Mucosa of descending colon (tissue), 3 donors: ENCODE results near the gene ECI2. TPM values are rescaled to one million over a fixed set of nuclear protein-coding genes. Genes with fewer than 3 reads are reported as not detected.

Experiments used
- ATAC-seq: fragments of 200-7000 bp; cut with Tn5 transposase; one replicate; pipeline ENCODE4 v1.9.1; 2020; ENCODE audit warnings: mild to moderate bottlenecking, moderate library complexity
- DNase-seq, 3 donors: peaks; one replicate each; pipeline ENCODE4 v3.0.0-alpha.2; 2020
- H3K36me3 ChIP-seq: fragments of 200-600 bp; one replicate; pipeline ENCODE4 v1.8.0; 2021; ENCODE audit warnings: low read depth, mild to moderate bottlenecking
- H3K4me1 ChIP-seq: fragments of 200-600 bp; one replicate; pipeline ENCODE4 v1.8.0; 2021; ENCODE audit warnings: low read depth, mild to moderate bottlenecking
- H3K4me3 ChIP-seq: fragments of 200-600 bp; one replicate; pipeline ENCODE4 v1.8.0; 2021; ENCODE audit warnings: mild to moderate bottlenecking
- H3K9me3 ChIP-seq: fragments of 200-600 bp; one replicate; pipeline ENCODE4 v1.8.0; 2021; ENCODE audit warnings: mild to moderate bottlenecking
- intact Hi-C, 2 donors: fragments of 100-400 bp; cut with DNase I in 1 of 2; cut with micrococcal nuclease in 1 of 2; formaldehyde crosslinking; loops; one replicate each; pipeline versions ENCODE4 v1.11.0 to v1.11.1; 2022; cut with DNase I, micrococcal nuclease
- total RNA-seq, 3 donors: library from RNA; stranded (reverse); fragmentation: NEBNext Ultra II Directional in 2 of 3; extraction: Animal tissue kit (Norgen Biotek cat#: 25700) in 2 of 3; gene quantifications; one replicate each; pipeline versions ENCODE4 v1.2.1 to v1.2.4, GENCODE V29; 2021 to 2023
- TF ChIP-seq, protein P1 (sequence below): fragments of 200-600 bp; IDR thresholded peaks from one replicate; pipeline ENCODE4 v1.8.0; 2022; ENCODE audit warnings: antibody characterized with exemption, mild to moderate bottlenecking
- donor health status: DM: no; HTN: no; CAD: no; lungs with moderate emphysema.
- donor health status: DM: no; HTN: no; CAD: no.
- donor health status: DM: no; HTN: yes; CAD: no.

Gene ECI2
- total RNA-seq, 3 donors from 2014 or later: 56.3 to 92.3 (median 61.9) TPM

DNA sequence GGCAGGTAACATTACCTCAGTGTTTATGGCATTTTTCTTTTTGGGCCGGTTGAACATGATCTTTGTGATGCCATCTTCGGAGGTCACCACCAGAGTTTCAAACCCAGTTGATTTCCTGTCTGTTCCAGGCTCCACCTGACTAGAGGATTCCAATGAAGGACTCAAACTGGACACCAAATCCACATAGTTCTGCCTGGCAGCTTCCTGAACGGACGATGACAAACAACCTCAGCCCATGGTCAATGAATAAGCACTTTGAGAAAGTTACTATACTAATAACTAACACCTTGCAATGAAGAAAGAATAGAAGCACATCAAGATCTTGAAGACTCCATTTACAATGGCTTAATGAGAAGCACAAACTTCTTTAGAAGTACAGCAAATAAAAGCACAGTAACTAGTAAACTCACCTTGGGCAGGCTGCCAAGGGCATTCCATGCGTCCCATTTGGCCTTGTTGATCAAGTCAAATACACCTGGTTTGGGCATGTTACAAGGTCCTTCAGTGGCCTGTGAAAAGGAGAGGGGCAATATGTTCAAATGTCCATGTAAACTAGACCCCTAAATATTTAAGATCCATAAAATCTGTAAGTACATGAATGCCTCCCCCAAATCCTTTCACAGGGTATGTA, 4.9 kb downstream of the ECI2 start:
- no peaks in the 10 kb centered on the region for H3K36me3 ChIP-seq
- peak in 2 of 3 donors; percentile 58 to 72 for DNase-seq

GRCh38 chr6:4129446-4129845, 5.9 kb downstream of the ECI2 start:
- peaks cover 14% of the 10 kb centered on the region for H3K4me1 ChIP-seq
- TF ChIP-seq, protein P1, sequence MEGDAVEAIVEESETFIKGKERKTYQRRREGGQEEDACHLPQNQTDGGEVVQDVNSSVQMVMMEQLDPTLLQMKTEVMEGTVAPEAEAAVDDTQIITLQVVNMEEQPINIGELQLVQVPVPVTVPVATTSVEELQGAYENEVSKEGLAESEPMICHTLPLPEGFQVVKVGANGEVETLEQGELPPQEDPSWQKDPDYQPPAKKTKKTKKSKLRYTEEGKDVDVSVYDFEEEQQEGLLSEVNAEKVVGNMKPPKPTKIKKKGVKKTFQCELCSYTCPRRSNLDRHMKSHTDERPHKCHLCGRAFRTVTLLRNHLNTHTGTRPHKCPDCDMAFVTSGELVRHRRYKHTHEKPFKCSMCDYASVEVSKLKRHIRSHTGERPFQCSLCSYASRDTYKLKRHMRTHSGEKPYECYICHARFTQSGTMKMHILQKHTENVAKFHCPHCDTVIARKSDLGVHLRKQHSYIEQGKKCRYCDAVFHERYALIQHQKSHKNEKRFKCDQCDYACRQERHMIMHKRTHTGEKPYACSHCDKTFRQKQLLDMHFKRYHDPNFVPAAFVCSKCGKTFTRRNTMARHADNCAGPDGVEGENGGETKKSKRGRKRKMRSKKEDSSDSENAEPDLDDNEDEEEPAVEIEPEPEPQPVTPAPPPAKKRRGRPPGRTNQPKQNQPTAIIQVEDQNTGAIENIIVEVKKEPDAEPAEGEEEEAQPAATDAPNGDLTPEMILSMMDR: no peak
- peaks cover 6% of the 10 kb centered on the region for H3K36me3 ChIP-seq
- ATAC-seq (no peak), DNase-seq (no peak)
- intact Hi-C loops: no loop called here
- no peak overlapping the region for H3K4me3 ChIP-seq
- no peaks in the 10 kb centered on the region for H3K9me3 ChIP-seq

More for the DNA sequence above, 4.9 kb downstream of the ECI2 start:
- Histone ChIP-seq H3K9me3 (no peaks in the 10 kb centered on the region), H3K4me1 (peaks cover 15% of the 10 kb centered on the region), H3K4me3 (no peak overlapping the region)
- intact Hi-C loops: no loop called here
- TF ChIP-seq, protein P1: no peak
- ATAC-seq: no peak

GRCh38 chr6:4128748-4129147, 6.6 kb downstream of the ECI2 start:
- no peak for ATAC-seq
- H3K36me3 ChIP-seq: peaks cover 8% of the 10 kb centered on the region

GRCh38 chr6:4128072-4128471, 7.3 kb downstream of the ECI2 start:
- DNase-seq (no peak), ATAC-seq (no peak)
- TF ChIP-seq, protein P1: no peak
- Histone ChIP-seq H3K36me3 (peaks cover 9% of the 10 kb centered on the region), H3K4me1 (peaks cover under 1% of the 10 kb centered on the region), H3K9me3 (no peaks in the 10 kb centered on the region), H3K4me3 (no peak overlapping the region)
- intact Hi-C loops: no loop called here

More at GRCh38 chr6:4128748-4129147, 6.6 kb downstream of the ECI2 start:
- Histone ChIP-seq H3K4me1 (peaks cover 7% of the 10 kb centered on the region), H3K9me3 (no peaks in the 10 kb centered on the region), H3K4me3 (no peak overlapping the region)
- intact Hi-C loops: no loop called here
- DNase-seq: no peak
- TF ChIP-seq, protein P1: no peak

DNA sequence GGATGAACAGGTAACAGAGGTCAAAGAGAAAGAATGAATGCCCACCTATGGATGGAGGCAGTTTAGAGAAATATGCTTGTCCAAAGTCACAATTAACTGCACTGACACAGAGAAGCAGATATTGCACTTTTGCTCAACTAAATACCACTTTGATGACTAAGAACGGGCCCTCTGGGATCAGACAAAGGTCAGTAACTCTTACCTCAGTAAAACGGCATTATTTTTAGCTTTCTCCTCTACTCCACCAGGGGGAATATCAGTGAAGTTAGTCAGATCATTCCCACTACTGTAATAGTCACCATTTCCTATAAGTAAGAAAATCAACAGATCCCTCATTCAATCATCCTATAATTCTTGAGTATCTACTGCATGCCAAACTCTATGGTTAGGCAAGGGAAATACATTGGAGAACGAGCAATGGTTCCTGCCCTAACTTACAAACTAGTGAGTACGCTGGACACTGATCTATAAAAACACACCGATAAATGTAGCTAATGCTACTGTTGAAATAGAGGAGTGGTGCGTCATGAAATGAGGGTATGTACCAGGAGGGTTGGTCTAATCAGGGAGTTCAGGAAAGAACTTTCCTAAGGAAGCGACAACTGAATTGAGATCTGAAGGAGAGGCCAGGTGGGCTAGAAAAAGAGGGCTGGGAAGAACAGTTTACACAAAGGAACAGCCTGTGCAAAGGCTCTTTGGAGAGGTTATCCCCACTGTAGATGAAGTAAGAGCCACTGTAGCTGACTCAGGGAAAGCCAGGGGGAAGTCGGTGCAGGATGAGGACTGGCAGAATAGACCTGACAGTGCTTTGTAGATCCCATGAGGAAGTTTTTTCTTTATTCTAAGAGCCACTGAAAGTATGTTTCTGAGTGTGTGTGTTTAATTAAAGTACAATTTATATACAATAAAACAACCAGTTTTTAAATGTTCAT, 9.2 kb downstream of the ECI2 start:
- DNase-seq (no peak), ATAC-seq (peak; percentile 26)
- intact Hi-C loops: no loop called here
- TF ChIP-seq, protein P1: no peak
- no peak overlapping the region for H3K4me3 ChIP-seq
- no peaks in the 10 kb centered on the region for H3K4me1 ChIP-seq
- H3K9me3 ChIP-seq: no peaks in the 10 kb centered on the region
- peaks cover 20% of the 10 kb centered on the region for H3K36me3 ChIP-seq
